Stimulated activated CD4-positive, alpha-beta T cell treated with anti-CD3 and anti-CD28 coated beads, Interleukin-4, amount 100 ng/mL, for 48 hours (primary cell): ENCODE data around the gene KLHL15.
"Not testable (repeated sequence)": the region's sequence is repeated elsewhere in the genome, so short reads cannot be mapped to it uniquely, and the experiment has no call there.

Experiments used
- DNase-seq, 2 donors: peaks; one replicate each; pipeline ENCODE4 v3.0.0-alpha.2; 2020; ENCODE audit warnings: low read depth in 2 of 2

KLHL15 gene

GRCh38 chrX:24017674-24018073 is 9.3 kb downstream of the KLHL15 start:
- DNase-seq = no peak

GRCh38 chrX:24014388-24015018 is 12.5 kb downstream of the KLHL15 start:
- peak; percentile 18 to 32 for DNase-seq

GRCh38 chrX:24012266-24012665 is 14.7 kb downstream of the KLHL15 start:
- no peak for DNase-seq

GRCh38 chrX:24005867-24006266 is 21.1 kb downstream of the KLHL15 start:
- DNase-seq = no peak

- DNase-seq = no peak
These were observed 22.0 kb downstream of the KLHL15 start for GRCh38 chrX:24005028-24005427.

- no peak for DNase-seq
These were observed 24.2 kb downstream of the KLHL15 start for GRCh38 chrX:24002792-24003191.

- no peak for DNase-seq
These were observed 24.8 kb downstream of the KLHL15 start for GRCh38 chrX:24002167-24002566.

- no peak for DNase-seq
These were observed 27.3 kb downstream of the KLHL15 start for GRCh38 chrX:23999671-24000070.

GRCh38 chrX:23993012-23993633 is 33.9 kb downstream of the KLHL15 start:
- no peak for DNase-seq

GRCh38 chrX:23992431-23992830 is 34.6 kb downstream of the KLHL15 start:
- no peak for DNase-seq

GRCh38 chrX:23990455-23990854 is 36.5 kb downstream of the KLHL15 start:
- DNase-seq = no peak

- DNase-seq = no peak
These were observed 37.3 kb downstream of the KLHL15 start for GRCh38 chrX:23989689-23990088.

GRCh38 chrX:23982891-23983290 is 44.1 kb downstream of the KLHL15 start:
- no peak for DNase-seq

- DNase-seq = no peak
These were observed 45.3 kb downstream of the KLHL15 start for GRCh38 chrX:23981711-23982110.

GRCh38 chrX:23981222-23981621 is 45.8 kb downstream of the KLHL15 start:
- DNase-seq = no peak

- no peak for DNase-seq
These were observed 47.0 kb downstream of the KLHL15 start for GRCh38 chrX:23980011-23980441.

GRCh38 chrX:23978491-23978890 is 48.5 kb downstream of the KLHL15 start:
- DNase-seq = no peak

- not testable (repeated sequence) for DNase-seq
These were observed 61.4 kb downstream of the KLHL15 start for GRCh38 chrX:23965630-23966029.

- DNase-seq = no peak
These were observed 62.8 kb downstream of the KLHL15 start for GRCh38 chrX:23964191-23964590.

- DNase-seq = no peak
These were observed 67.2 kb downstream of the KLHL15 start for GRCh38 chrX:23959781-23960180.

GRCh38 chrX:23954396-23954795 is 72.6 kb downstream of the KLHL15 start:
- DNase-seq = no peak

- peak in 1 of 2 donors; percentile 3 for DNase-seq
These were observed 73.1 kb downstream of the KLHL15 start for GRCh38 chrX:23953908-23954269.

GRCh38 chrX:23952984-23953907 is 73.7 kb downstream of the KLHL15 start:
- DNase-seq = peak; percentile 3 to 8
